ENCODE results near the gene SLC25A15.
"Not testable (repeated sequence)": the region's sequence is repeated elsewhere in the genome, so short reads cannot be mapped to it uniquely, and the experiment has no call there.

Gene SLC25A15

GRCh38 chr13:40814803-40815202 lies 25.4 kb downstream of the SLC25A15 start:
- Histone ChIP-seq H3K27me3 (replicated peaks; ENCODE audit: insufficient read depth, low read length) (no peaks in the 10 kb centered on the region), H3F3A (ENCODE audit: insufficient read depth, low read length) (0 out of 2 replicates have a peak, but pooled peaks cover 3% of the 10 kb centered on the region), H3K79me2 (ENCODE audit: low read length) (no peaks in the 10 kb centered on the region), H3K4me2 (ENCODE audit: low read depth, low read length) (no peak overlapping the region), H4K20me1 (ENCODE audit: insufficient read depth, low read length) (no peaks in the 10 kb centered on the region), H3K9me2 (replicated peaks; ENCODE audit: insufficient read depth, low read length) (no peaks in the 10 kb centered on the region), H3K4me3 (ENCODE audit: low read length) (no peak overlapping the region), H3K4me1 (ENCODE audit: low read length) (peaks cover 10% of the 10 kb centered on the region), H3K9ac (ENCODE audit: low read length) (no peak overlapping the region), H3K36me3 (replicated peaks; ENCODE audit: insufficient read depth, low read length) (no peaks in the 10 kb centered on the region), H3K9me3 (replicated peaks; ENCODE audit: insufficient read depth, low read length) (no peaks in the 10 kb centered on the region), H2AFZ (ENCODE audit: low read length) (no peak overlapping the region), H3K27ac (ENCODE audit: low read length) (no peak overlapping the region)
- TF ChIP-seq, protein P1, sequence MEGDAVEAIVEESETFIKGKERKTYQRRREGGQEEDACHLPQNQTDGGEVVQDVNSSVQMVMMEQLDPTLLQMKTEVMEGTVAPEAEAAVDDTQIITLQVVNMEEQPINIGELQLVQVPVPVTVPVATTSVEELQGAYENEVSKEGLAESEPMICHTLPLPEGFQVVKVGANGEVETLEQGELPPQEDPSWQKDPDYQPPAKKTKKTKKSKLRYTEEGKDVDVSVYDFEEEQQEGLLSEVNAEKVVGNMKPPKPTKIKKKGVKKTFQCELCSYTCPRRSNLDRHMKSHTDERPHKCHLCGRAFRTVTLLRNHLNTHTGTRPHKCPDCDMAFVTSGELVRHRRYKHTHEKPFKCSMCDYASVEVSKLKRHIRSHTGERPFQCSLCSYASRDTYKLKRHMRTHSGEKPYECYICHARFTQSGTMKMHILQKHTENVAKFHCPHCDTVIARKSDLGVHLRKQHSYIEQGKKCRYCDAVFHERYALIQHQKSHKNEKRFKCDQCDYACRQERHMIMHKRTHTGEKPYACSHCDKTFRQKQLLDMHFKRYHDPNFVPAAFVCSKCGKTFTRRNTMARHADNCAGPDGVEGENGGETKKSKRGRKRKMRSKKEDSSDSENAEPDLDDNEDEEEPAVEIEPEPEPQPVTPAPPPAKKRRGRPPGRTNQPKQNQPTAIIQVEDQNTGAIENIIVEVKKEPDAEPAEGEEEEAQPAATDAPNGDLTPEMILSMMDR (IDR thresholded peaks at IDR 0.05; ENCODE audit: low read length): no peak
- TF ChIP-seq EZH2 (optimal IDR thresholded peaks at IDR 0.05; ENCODE audit: low read depth, low read length) (no peak), EZH2phosphoT487 (IDR thresholded peaks at IDR 0.05; ENCODE audit: low read length) (no peak)
- DNase-seq: no peak

- Histone ChIP-seq H3K27me3 (replicated peaks; ENCODE audit: insufficient read depth, low read length) (no peaks in the 10 kb centered on the region), H3K4me2 (ENCODE audit: low read depth, low read length) (no peak overlapping the region), H3K9ac (ENCODE audit: low read length) (no peak overlapping the region), H3K9me2 (replicated peaks; ENCODE audit: insufficient read depth, low read length) (no peaks in the 10 kb centered on the region), H3K36me3 (replicated peaks; ENCODE audit: insufficient read depth, low read length) (no peaks in the 10 kb centered on the region), H3K27ac (ENCODE audit: low read length) (no peak overlapping the region), H3F3A (ENCODE audit: insufficient read depth, low read length) (0 out of 2 replicates have a peak, but pooled peaks cover 3% of the 10 kb centered on the region), H4K20me1 (ENCODE audit: insufficient read depth, low read length) (no peaks in the 10 kb centered on the region), H3K4me1 (ENCODE audit: low read length) (peaks cover 6% of the 10 kb centered on the region), H3K79me2 (ENCODE audit: low read length) (no peaks in the 10 kb centered on the region), H3K4me3 (ENCODE audit: low read length) (no peak overlapping the region), H3K9me3 (replicated peaks; ENCODE audit: insufficient read depth, low read length) (no peaks in the 10 kb centered on the region), H2AFZ (ENCODE audit: low read length) (no peak overlapping the region)
- no peak for TF ChIP-seq EZH2phosphoT487 (IDR thresholded peaks at IDR 0.05; ENCODE audit: low read length)
- DNase-seq: no peak
These were observed 29.5 kb downstream of the SLC25A15 start for GRCh38 chr13:40818926-40819325.

GRCh38 chr13:40819797-40820315 lies 30.4 kb downstream of the SLC25A15 start:
- DNase-seq: no peak
- no peaks in the 10 kb centered on the region for H4K20me1 ChIP-seq (ENCODE audit: insufficient read depth, low read length)
- H3K27ac ChIP-seq (ENCODE audit: low read length): no peak overlapping the region
- H3K9ac ChIP-seq (ENCODE audit: low read length): no peak overlapping the region
- no peaks in the 10 kb centered on the region for H3K4me1 ChIP-seq (ENCODE audit: low read length)
- H2AFZ ChIP-seq (ENCODE audit: low read length): no peak overlapping the region
- H3K9me2 ChIP-seq (replicated peaks; ENCODE audit: insufficient read depth, low read length): no peaks in the 10 kb centered on the region
- no peaks in the 10 kb centered on the region for H3K79me2 ChIP-seq (ENCODE audit: low read length)
- H3K9me3 ChIP-seq (replicated peaks; ENCODE audit: insufficient read depth, low read length): no peaks in the 10 kb centered on the region
- no peak overlapping the region for H3K4me2 ChIP-seq (ENCODE audit: low read depth, low read length)
- no peak overlapping the region for H3K4me3 ChIP-seq (ENCODE audit: low read length)
- no peak for TF ChIP-seq EZH2phosphoT487 (IDR thresholded peaks at IDR 0.05; ENCODE audit: low read length)
- TF ChIP-seq, protein P1 (IDR thresholded peaks at IDR 0.05; ENCODE audit: low read length): no peak
- no peak for TF ChIP-seq EZH2 (optimal IDR thresholded peaks at IDR 0.05; ENCODE audit: low read depth, low read length)
- H3K36me3 ChIP-seq (replicated peaks; ENCODE audit: insufficient read depth, low read length): no peaks in the 10 kb centered on the region
- H3F3A ChIP-seq (ENCODE audit: insufficient read depth, low read length): no peaks in the 10 kb centered on the region
- H3K27me3 ChIP-seq (replicated peaks; ENCODE audit: insufficient read depth, low read length): no peaks in the 10 kb centered on the region

- H2AFZ ChIP-seq (ENCODE audit: low read length); H4K20me1 ChIP-seq (ENCODE audit: insufficient read depth, low read length); H3K4me3 ChIP-seq (ENCODE audit: low read length); H3K9me2 ChIP-seq (replicated peaks; ENCODE audit: insufficient read depth, low read length); H3K4me1 ChIP-seq (ENCODE audit: low read length); DNase-seq; H3K27ac ChIP-seq (ENCODE audit: low read length); H3K9ac ChIP-seq (ENCODE audit: low read length); H3K79me2 ChIP-seq (ENCODE audit: low read length); H3K27me3 ChIP-seq (replicated peaks; ENCODE audit: insufficient read depth, low read length); H3K4me2 ChIP-seq (ENCODE audit: low read depth, low read length); H3F3A ChIP-seq (ENCODE audit: insufficient read depth, low read length); H3K36me3 ChIP-seq (replicated peaks; ENCODE audit: insufficient read depth, low read length); H3K9me3 ChIP-seq (replicated peaks; ENCODE audit: insufficient read depth, low read length): not testable (repeated sequence)
These were observed 50.3 kb downstream of the SLC25A15 start for GRCh38 chr13:40839725-40840124.

DNA sequence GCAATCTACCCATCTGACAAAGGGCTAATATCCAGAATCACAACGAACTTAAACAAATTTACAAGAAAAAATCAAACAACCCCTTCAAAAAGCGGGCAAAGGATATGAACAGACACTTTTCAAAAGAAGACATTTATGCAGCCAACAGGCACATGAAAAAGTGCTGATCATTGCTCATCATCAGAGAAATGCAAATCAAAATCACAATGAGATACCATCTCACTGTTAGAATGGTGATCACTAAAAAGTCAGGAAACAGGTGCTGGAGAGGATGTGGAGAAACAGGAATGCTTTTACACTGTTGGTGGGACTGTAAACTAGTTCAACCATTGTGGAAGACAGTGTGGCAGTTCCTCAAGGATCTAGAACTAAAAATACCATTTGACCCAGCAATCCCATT lies 51.5 kb downstream of the SLC25A15 start:
- not testable (repeated sequence) for H3K9me2 ChIP-seq (replicated peaks; ENCODE audit: insufficient read depth, low read length); H3F3A ChIP-seq (ENCODE audit: insufficient read depth, low read length); H3K4me1 ChIP-seq (ENCODE audit: low read length); H3K27ac ChIP-seq (ENCODE audit: low read length); H2AFZ ChIP-seq (ENCODE audit: low read length); H4K20me1 ChIP-seq (ENCODE audit: insufficient read depth, low read length); H3K27me3 ChIP-seq (replicated peaks; ENCODE audit: insufficient read depth, low read length); H3K36me3 ChIP-seq (replicated peaks; ENCODE audit: insufficient read depth, low read length); H3K9ac ChIP-seq (ENCODE audit: low read length); H3K9me3 ChIP-seq (replicated peaks; ENCODE audit: insufficient read depth, low read length); H3K79me2 ChIP-seq (ENCODE audit: low read length); H3K4me2 ChIP-seq (ENCODE audit: low read depth, low read length); DNase-seq; H3K4me3 ChIP-seq (ENCODE audit: low read length)

All from MM.1S (cell line).